Midbrain (tissue), 1 donor: ENCODE measurements around the gene OPCML.

Source experiments
- DNase-seq: peaks from one replicate; lab custom pipeline; 2025; lab: John Stamatoyannopoulos, UW

OPCML gene

GRCh38 chr11:132935383-132935782 lies 596.9 kb downstream of the OPCML start:
- DNase-seq, result no peak

- DNase-seq, result no peak
Measured at GRCh38 chr11:132933703-132934102, 598.6 kb downstream of the OPCML start.

- DNase-seq, result no peak
Measured at GRCh38 chr11:132925825-132926469, 606.4 kb downstream of the OPCML start.

GRCh38 chr11:132921597-132921996 lies 610.7 kb downstream of the OPCML start:
- no peak for DNase-seq

GRCh38 chr11:132920451-132921096 lies 611.7 kb downstream of the OPCML start:
- no peak for DNase-seq

- DNase-seq, result no peak
Measured at GRCh38 chr11:132914600-132914999, 617.7 kb downstream of the OPCML start.

- no peak for DNase-seq
Measured at GRCh38 chr11:132913886-132914285, 618.4 kb downstream of the OPCML start.

GRCh38 chr11:132913295-132913694 lies 619.0 kb downstream of the OPCML start:
- no peak for DNase-seq

GRCh38 chr11:132911186-132911585 lies 621.1 kb downstream of the OPCML start:
- no peak for DNase-seq

- DNase-seq, result no peak
Measured at GRCh38 chr11:132910011-132910760, 622.1 kb downstream of the OPCML start.

- no peak for DNase-seq
Measured at GRCh38 chr11:132909021-132909606, 623.2 kb downstream of the OPCML start.

GRCh38 chr11:132908414-132908810 lies 623.9 kb downstream of the OPCML start:
- DNase-seq, result no peak

GRCh38 chr11:132907651-132908413 lies 624.5 kb downstream of the OPCML start:
- no peak for DNase-seq

- DNase-seq, result peak; percentile 8
Measured at GRCh38 chr11:132904607-132905006, 627.7 kb downstream of the OPCML start.

GRCh38 chr11:132904091-132904490 lies 628.2 kb downstream of the OPCML start:
- DNase-seq, result no peak

GRCh38 chr11:132901638-132902471 lies 630.4 kb downstream of the OPCML start:
- no peak for DNase-seq

- DNase-seq, result no peak
Measured at GRCh38 chr11:132898676-132899075, 633.6 kb downstream of the OPCML start.

- no peak for DNase-seq
Measured at GRCh38 chr11:132898021-132898420, 634.3 kb downstream of the OPCML start.

GRCh38 chr11:132895340-132895739 lies 637.0 kb downstream of the OPCML start:
- no peak for DNase-seq

GRCh38 chr11:132894606-132895005 lies 637.7 kb downstream of the OPCML start:
- DNase-seq, result no peak

- DNase-seq, result no peak
Measured at GRCh38 chr11:132892876-132893275, 639.4 kb downstream of the OPCML start.
